ENCODE results near the gene ZBTB17. TPM values are rescaled to one million over a fixed set of nuclear protein-coding genes. Genes with fewer than 3 reads are reported as not detected.
"Not testable (repeated sequence)": the region's sequence is repeated elsewhere in the genome, so short reads cannot be mapped to it uniquely, and the experiment has no call there.

ZBTB17 gene
- total RNA-seq, 1 donor from 2014 or later, result 51.5 TPM

DNA sequence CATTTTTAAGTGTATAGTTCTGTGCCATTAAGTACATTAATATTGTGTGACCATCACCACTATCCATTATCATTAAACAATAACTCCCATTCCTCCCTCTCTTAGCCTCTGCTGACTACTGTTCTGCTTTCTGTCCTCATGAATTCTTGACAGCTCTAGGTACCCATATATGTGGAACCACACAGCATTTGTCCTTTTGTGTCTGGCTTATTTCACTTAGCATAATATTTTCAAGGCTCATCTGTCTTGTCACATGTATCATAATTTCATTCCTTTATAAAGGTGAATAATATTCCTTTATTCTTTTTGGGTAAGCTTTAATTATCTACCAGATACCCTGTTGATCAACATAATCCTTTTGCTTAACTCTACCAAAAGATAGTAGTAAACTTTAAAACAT, 80.7 kb downstream of the ZBTB17 start:
- H3K36me3 Mint-ChIP-seq (ENCODE audit: low read depth), result peaks cover 7% of the 10 kb centered on the region
- TF ChIP-seq, protein P1, sequence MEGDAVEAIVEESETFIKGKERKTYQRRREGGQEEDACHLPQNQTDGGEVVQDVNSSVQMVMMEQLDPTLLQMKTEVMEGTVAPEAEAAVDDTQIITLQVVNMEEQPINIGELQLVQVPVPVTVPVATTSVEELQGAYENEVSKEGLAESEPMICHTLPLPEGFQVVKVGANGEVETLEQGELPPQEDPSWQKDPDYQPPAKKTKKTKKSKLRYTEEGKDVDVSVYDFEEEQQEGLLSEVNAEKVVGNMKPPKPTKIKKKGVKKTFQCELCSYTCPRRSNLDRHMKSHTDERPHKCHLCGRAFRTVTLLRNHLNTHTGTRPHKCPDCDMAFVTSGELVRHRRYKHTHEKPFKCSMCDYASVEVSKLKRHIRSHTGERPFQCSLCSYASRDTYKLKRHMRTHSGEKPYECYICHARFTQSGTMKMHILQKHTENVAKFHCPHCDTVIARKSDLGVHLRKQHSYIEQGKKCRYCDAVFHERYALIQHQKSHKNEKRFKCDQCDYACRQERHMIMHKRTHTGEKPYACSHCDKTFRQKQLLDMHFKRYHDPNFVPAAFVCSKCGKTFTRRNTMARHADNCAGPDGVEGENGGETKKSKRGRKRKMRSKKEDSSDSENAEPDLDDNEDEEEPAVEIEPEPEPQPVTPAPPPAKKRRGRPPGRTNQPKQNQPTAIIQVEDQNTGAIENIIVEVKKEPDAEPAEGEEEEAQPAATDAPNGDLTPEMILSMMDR (conservative IDR thresholded peaks at IDR 0.05), result no peak
- H3K4me3 Mint-ChIP-seq, result no peak overlapping the region
- no peaks in the 10 kb centered on the region for H3K9me3 Mint-ChIP-seq
- no peaks in the 10 kb centered on the region for H3K27me3 Mint-ChIP-seq (ENCODE audit: low read depth)
- DNase-seq (ENCODE audit: low read depth, low spot score), result no peak
- no peak overlapping the region for H3K27ac Mint-ChIP-seq (ENCODE audit: unreplicated experiment)
- peaks cover 13% of the 10 kb centered on the region for H3K4me1 Mint-ChIP-seq

DNA sequence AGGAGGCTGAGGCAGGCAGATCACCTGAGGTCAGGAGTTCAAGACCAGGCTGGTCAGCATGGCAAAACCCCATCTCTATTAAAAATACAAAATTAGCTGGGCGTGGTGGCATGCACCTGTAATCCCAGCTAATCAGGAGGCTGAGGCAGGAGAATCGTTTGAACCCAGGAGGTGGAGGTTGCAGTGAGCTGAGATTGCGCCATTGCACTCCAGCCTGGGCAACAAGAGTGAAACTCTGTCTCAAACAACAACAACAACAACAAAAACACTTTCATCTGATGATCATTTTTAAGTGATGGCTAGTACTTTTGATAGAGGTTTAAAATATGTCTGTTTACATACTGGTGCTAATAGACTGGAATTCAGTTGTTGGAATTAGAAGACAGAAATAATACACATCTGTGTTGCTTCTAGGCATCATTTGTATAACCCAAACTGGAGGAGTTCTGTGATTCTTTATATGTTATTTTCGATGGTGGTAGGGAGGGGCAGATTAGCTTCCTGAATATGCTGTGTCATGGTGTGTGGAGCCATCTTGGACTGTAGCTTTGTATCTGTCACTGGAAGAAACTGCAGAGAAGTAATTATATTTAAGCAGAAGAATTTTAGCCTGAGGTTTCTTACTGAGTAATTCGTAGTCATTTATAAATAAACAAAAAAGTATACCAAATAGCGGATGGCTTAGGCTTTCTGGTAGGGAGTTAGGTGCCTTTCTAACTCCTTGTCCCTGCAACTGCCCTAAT, 82.9 kb downstream of the ZBTB17 start:
- Mint-ChIP-seq H3K27ac (ENCODE audit: unreplicated experiment) (peak overlapping the region; percentile 37), H3K4me1 (peaks cover 13% of the 10 kb centered on the region)
- H3K9me3 Mint-ChIP-seq; H3K36me3 Mint-ChIP-seq (ENCODE audit: low read depth); H3K27me3 Mint-ChIP-seq (ENCODE audit: low read depth); H3K4me3 Mint-ChIP-seq; DNase-seq (ENCODE audit: low read depth, low spot score): not testable (repeated sequence)

Other genes starting within 250 kb of the ZBTB17 start
- 2.9 and 3.3 TPM in 2 replicates for gene SLC25A34, start 239.8 kb downstream of the ZBTB17 start, total RNA-seq
- not detected in 2 replicates for gene TMEM82, start 233.6 kb downstream of the ZBTB17 start, total RNA-seq
- 6.2 and 7.9 TPM in 2 replicates for gene FBLIM1, start 217.3 kb downstream of the ZBTB17 start, total RNA-seq
- gene UQCRHL, start 168.5 kb downstream of the ZBTB17 start, total RNA-seq, result 2.7 and 3.3 TPM in 2 replicates
- 66.5 and 69.4 TPM in 2 replicates for gene SPEN, start 128.4 kb downstream of the ZBTB17 start, total RNA-seq
- not detected in 2 replicates for gene SRARP, start 28.1 kb upstream of the ZBTB17 start, total RNA-seq
- not detected in 2 replicates for gene HSPB7, start 41.9 kb upstream of the ZBTB17 start, total RNA-seq
- not detected in 2 replicates for gene CLCNKA, start 45.9 kb upstream of the ZBTB17 start, total RNA-seq
- gene CLCNKB, start 67.7 kb upstream of the ZBTB17 start, total RNA-seq, result 0.30 TPM in 2 replicates
- gene FAM131C, start 97.5 kb upstream of the ZBTB17 start, total RNA-seq, result 0.48 and 0.68 TPM in 2 replicates
- 21.7 and 25.0 TPM in 2 replicates for gene EPHA2, start 180.0 kb upstream of the ZBTB17 start, total RNA-seq
- gene ARHGEF19, start 236.6 kb upstream of the ZBTB17 start, total RNA-seq, result 7.7 and 9.0 TPM in 2 replicates

All from neural crest cell (in vitro differentiated cells).